NT2/D1 (cell line): Measurements from ENCODE around the gene BIRC3.

Experiments
- DNase-seq: peaks from one replicate; pipeline ENCODE4 v3.0.0-alpha.2; 2011; ENCODE audit warnings: low read depth, low spot score
- H3K27me3 ChIP-seq: 2 replicates; pipeline ENCODE4 v1.6.0; 2011; ENCODE audit warnings: mild to moderate bottlenecking; ENCODE audit not compliant: insufficient read length, insufficient read depth
- H3K36me3 ChIP-seq: 2 replicates; pipeline ENCODE4 v1.6.1; 2011; ENCODE audit warnings: mild to moderate bottlenecking, low read length, mixed read lengths; ENCODE audit not compliant: insufficient read depth, insufficient read length
- H3K4me1 ChIP-seq: 2 replicates; pipeline ENCODE4 v1.5.1; 2011; ENCODE audit not compliant: insufficient read depth, insufficient read length
- H3K4me3 ChIP-seq: 2 replicates; pipeline ENCODE4 v1.5.1; 2011; ENCODE audit warnings: low read depth; ENCODE audit not compliant: insufficient read length
- H3K9ac ChIP-seq: 2 replicates; pipeline ENCODE4 v1.6.0; 2011; ENCODE audit warnings: low read depth; ENCODE audit not compliant: insufficient read length
- H3K9me3 ChIP-seq: 2 replicates; pipeline ENCODE4 v1.5.1; 2011; ENCODE audit warnings: mild to moderate bottlenecking, low read length; ENCODE audit not compliant: insufficient read depth
- SUZ12 ChIP-seq: IDR thresholded peaks from 2 replicates; pipeline ENCODE4 v1.6.1; 2011; ENCODE audit not compliant: insufficient read length, insufficient read depth; ENCODE audit errors: extremely low read depth
- YY1 ChIP-seq: IDR thresholded peaks from 2 replicates; pipeline ENCODE4 v1.6.1; 2011; ENCODE audit not compliant: insufficient read length, insufficient read depth
- ZNF274 ChIP-seq: IDR thresholded peaks from 2 replicates; pipeline ENCODE4 v1.6.1; 2011; ENCODE audit warnings: mild to moderate bottlenecking, low read depth, low read length

The BIRC3 gene

DNA sequence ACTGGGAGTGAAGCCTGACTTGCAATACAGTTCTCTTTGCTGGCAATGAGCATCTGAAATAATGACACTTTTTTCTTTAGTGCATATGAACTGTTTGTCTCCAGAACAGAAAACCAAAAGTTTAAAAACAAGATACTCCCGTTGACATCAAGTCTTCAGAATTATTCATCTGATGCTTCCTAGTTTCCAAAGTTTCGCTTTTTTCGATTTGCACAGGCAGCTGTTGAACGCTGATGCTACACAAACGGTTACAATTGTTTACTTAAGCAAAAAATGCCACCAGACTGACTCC lies 29.1 kb downstream of the BIRC3 start:
- H3K27me3 ChIP-seq = no peaks in the 10 kb centered on the region
- no peaks in the 10 kb centered on the region for H3K9me3 ChIP-seq
- DNase-seq = no peak
- no peak for TF ChIP-seq SUZ12
- peak overlapping the region; percentile 87 for H3K9ac ChIP-seq
- peaks cover 27% of the 10 kb centered on the region for H3K36me3 ChIP-seq
- peak overlapping the region; percentile 63 for H3K4me3 ChIP-seq
- H3K4me1 ChIP-seq = no peaks in the 10 kb centered on the region

GRCh38 chr11:102346748-102347461 lies 29.6 kb downstream of the BIRC3 start, which contains the start of gene BIRC2:
BIRC2 (plus strand) TSS chr11:102347214; CDS start chr11:102349855, 2,641 bp downstream.
- Histone ChIP-seq H3K4me3 (peak within 1 kb of the TSS; percentile 63), H3K9ac (peak within 1 kb of the TSS; percentile 88), H3K36me3 (peaks cover 28% of the 10 kb centered on the region), H3K27me3 (no peaks in the 10 kb centered on the region), H3K9me3 (no peaks in the 10 kb centered on the region), H3K4me1 (no peaks in the 10 kb centered on the region)
- peak; percentile 92 for DNase-seq
- TF ChIP-seq ZNF274 (no peak), SUZ12 (no peak), YY1 (no peak)

- no peak for DNase-seq
- H3K9me3 ChIP-seq = no peaks in the 10 kb centered on the region
- peak overlapping the region; percentile 63 for H3K4me3 ChIP-seq
- TF ChIP-seq YY1 (no peak), SUZ12 (no peak), ZNF274 (no peak)
- H3K27me3 ChIP-seq = no peaks in the 10 kb centered on the region
- H3K4me1 ChIP-seq = no peaks in the 10 kb centered on the region
- H3K36me3 ChIP-seq = peaks cover 28% of the 10 kb centered on the region
- peak overlapping the region; percentile 88 for H3K9ac ChIP-seq
Observed at GRCh38 chr11:102347462-102348370, 30.4 kb downstream of the BIRC3 start.

GRCh38 chr11:102357116-102357515 lies 39.8 kb downstream of the BIRC3 start:
- no peak for TF ChIP-seq YY1
- no peak for TF ChIP-seq SUZ12
- no peak for TF ChIP-seq ZNF274
- Histone ChIP-seq H3K9me3 (no peaks in the 10 kb centered on the region), H3K36me3 (peaks cover 27% of the 10 kb centered on the region), H3K27me3 (no peaks in the 10 kb centered on the region), H3K9ac (no peak overlapping the region), H3K4me3 (no peak overlapping the region), H3K4me1 (no peaks in the 10 kb centered on the region)
- no peak for DNase-seq

DNA sequence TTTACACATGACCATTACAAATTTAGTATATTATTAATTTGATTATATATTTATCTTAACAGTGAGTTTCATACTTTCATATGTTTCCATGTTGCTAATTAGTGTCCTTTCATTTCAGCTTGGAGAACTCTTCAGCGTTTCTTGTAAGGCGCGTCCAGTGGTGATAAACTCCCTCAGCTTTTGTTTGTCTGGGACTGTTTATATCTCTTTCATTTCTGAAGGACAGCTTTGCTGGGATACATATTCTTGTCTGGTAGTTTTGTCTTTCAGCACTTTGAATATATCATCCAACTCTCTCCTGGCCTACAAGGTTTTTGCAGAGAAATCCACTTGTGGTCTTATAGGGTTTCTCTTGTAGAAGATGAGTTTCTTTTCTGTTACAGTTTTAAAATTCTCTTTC lies 42.1 kb downstream of the BIRC3 start:
- peaks cover 38% of the 10 kb centered on the region for H3K36me3 ChIP-seq
- H3K9ac ChIP-seq = no peak overlapping the region
- no peaks in the 10 kb centered on the region for H3K9me3 ChIP-seq
- H3K4me3 ChIP-seq = no peak overlapping the region
- no peaks in the 10 kb centered on the region for H3K27me3 ChIP-seq
- TF ChIP-seq YY1 = no peak
- TF ChIP-seq SUZ12 = no peak
- no peak for TF ChIP-seq ZNF274
- no peaks in the 10 kb centered on the region for H3K4me1 ChIP-seq
- DNase-seq = no peak

DNA sequence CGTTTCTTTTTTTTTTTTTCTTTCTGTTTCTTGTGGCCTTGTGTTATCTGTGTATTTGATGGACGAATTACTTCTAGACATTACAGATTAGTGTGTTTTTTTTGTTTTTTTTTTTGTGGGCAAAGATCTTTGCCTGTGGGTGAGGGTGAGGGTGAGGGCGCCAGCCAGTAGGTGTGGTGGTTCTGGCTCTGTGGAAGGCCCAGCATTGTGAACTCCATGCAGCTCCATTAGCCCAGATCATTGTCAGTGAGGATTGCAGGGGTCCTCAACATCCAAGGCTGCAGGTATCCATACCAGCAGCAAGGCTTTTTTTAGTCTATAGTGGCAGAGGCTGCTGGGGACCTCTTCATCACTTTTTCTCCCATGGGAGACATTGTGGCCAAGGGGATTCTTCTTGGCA lies 43.4 kb downstream of the BIRC3 start:
- no peak for DNase-seq
- H3K27me3 ChIP-seq = no peaks in the 10 kb centered on the region
- no peaks in the 10 kb centered on the region for H3K4me1 ChIP-seq
- peaks cover 47% of the 10 kb centered on the region for H3K36me3 ChIP-seq
- TF ChIP-seq SUZ12 (no peak), ZNF274 (no peak), YY1 (no peak)
- no peak overlapping the region for H3K9ac ChIP-seq
- H3K4me3 ChIP-seq = no peak overlapping the region
- H3K9me3 ChIP-seq = no peaks in the 10 kb centered on the region
